ENCODE measurements around the gene KCNK6. TPM values are rescaled to one million over a fixed set of nuclear protein-coding genes. Genes with fewer than 3 reads are reported as not detected.

The KCNK6 gene
- total and polyA plus RNA-seq, 2 of the 8 experiments (the other 6 are each of a cell fraction or from before 2014, with no cell fraction given): 10.6 to 13.3 TPM

DNA sequence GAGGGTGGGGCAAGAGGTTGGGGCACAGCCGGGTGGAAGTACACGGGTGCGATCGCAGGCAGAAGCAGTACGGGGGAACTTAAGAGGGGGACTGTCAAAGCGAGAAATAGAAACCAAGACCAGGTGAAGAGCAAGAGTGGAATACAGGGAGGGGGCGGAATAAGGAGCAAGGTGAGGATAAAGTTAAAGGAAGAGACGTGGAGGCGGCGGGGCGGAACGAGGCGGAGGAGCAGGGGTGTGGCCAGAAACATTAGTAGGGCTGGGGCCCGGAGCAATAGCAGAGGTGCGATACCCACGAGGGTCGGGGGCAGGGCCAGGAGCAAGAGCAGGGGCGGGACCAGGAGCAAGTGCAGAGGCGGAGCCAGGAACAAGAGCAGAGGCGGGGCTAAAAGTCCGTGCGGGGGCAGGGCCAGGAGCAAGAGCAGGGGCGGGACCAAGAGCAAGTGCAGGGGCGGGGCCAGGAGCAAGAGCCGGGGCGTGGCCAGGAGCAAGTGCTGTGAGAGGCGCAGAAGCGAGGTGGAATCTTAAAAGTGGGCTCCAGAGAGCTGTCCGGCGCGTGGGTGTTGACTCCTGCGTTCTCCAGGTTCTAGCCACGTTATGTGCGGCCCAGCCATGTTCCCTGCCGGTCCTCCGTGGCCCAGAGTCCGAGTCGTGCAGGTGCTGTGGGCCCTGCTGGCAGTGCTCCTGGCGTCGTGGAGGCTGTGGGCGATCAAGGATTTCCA is 17.2 kb downstream of the KCNK6 start (continued):
- TF ChIP-seq EZH2 (IDR thresholded peaks at IDR 0.05; ENCODE audit: low read depth, low read length, severe bottlenecking): no peak
- no peak for TF ChIP-seq JUN (IDR thresholded peaks at IDR 0.05; ENCODE audit: low read depth, low read length)
- no peak for TF ChIP-seq RNF2 (IDR thresholded peaks at IDR 0.05; ENCODE audit: borderline replicate concordance, low read depth, low read length, missing control alignments, poor library complexity, severe bottlenecking)
- no peak for TF ChIP-seq SUZ12 (IDR thresholded peaks at IDR 0.05; ENCODE audit: low read length)
- no peak for TF ChIP-seq SIX5 (IDR thresholded peaks at IDR 0.05; ENCODE audit: low read depth, low read length)
- TF ChIP-seq, protein P1, sequence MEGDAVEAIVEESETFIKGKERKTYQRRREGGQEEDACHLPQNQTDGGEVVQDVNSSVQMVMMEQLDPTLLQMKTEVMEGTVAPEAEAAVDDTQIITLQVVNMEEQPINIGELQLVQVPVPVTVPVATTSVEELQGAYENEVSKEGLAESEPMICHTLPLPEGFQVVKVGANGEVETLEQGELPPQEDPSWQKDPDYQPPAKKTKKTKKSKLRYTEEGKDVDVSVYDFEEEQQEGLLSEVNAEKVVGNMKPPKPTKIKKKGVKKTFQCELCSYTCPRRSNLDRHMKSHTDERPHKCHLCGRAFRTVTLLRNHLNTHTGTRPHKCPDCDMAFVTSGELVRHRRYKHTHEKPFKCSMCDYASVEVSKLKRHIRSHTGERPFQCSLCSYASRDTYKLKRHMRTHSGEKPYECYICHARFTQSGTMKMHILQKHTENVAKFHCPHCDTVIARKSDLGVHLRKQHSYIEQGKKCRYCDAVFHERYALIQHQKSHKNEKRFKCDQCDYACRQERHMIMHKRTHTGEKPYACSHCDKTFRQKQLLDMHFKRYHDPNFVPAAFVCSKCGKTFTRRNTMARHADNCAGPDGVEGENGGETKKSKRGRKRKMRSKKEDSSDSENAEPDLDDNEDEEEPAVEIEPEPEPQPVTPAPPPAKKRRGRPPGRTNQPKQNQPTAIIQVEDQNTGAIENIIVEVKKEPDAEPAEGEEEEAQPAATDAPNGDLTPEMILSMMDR (IDR thresholded peaks at IDR 0.05; ENCODE audit: control extremely low read depth in 1 of 3, insufficient read depth in 1 of 3, low read depth in 1 of 3, low read length in 3 of 3): no peak
- 0 out of 2 replicates have a peak, but pooled peaks have one; percentile 65 for TF ChIP-seq BACH1 (IDR thresholded peaks at IDR 0.05; ENCODE audit: low read length)
- peak; percentile 14 for TF ChIP-seq KDM4A (IDR thresholded peaks at IDR 0.05; ENCODE audit: low read depth, low read length, severe bottlenecking)
- no peak for TF ChIP-seq POU5F1 (IDR thresholded peaks at IDR 0.05; ENCODE audit: low read depth, low read length)
- 0 out of 2 replicates have a peak, but pooled peaks have one; percentile 13 for TF ChIP-seq SP1 (IDR thresholded peaks at IDR 0.05; ENCODE audit: low read depth, low read length)

All from H1 (cell line).